ENCODE results near the gene ADH6.
"Not testable (repeated sequence)": the region's sequence is repeated elsewhere in the genome, so short reads cannot be mapped to it uniquely, and the experiment has no call there.

The ADH6 gene

DNA sequence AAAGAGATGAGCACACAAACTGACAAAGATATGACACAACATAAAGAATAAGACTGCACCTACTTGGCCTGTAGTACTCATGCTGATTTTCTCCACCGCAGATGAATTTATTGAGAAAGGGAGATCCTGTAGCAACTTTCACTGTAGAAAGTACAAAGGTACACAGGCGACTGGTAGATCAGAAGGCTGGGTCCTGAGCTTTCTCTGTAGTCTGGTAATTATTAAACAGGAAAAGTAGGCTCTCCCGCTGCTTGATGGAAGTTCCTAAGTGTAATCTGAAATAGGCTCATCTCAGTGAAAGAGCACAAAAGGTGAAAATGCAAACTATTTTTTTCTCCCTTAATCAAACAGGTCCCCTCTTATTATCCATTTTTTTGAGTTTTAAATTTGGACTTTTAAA lies at the start of gene ADH6:
TSS of gene ADH6 (minus strand) at position 175 of the 400 bp plus-strand sequence. CDS start at position 81, 94 bp downstream.
- DNase-seq = no peak

DNA sequence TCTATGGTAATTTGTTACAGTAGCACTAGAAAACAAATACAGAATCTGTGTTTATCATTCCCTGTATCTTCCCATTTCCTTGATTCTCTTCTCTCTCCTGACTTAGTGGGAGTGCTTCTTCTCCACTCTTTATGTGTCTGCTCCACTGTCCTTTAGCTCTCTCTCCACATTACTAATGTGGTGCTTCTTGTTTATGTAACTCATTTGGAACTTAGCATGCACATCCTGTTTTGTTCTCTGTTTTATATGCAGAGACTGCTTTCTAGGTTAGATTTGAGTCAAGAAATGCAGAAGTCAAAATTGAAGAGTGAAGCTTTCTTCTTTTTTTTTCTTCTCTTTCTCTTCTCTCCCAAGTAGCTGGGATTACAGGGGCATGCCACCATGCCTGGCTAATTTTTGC lies 45.9 kb upstream of the ADH6 start:
- no peak for DNase-seq

DNA sequence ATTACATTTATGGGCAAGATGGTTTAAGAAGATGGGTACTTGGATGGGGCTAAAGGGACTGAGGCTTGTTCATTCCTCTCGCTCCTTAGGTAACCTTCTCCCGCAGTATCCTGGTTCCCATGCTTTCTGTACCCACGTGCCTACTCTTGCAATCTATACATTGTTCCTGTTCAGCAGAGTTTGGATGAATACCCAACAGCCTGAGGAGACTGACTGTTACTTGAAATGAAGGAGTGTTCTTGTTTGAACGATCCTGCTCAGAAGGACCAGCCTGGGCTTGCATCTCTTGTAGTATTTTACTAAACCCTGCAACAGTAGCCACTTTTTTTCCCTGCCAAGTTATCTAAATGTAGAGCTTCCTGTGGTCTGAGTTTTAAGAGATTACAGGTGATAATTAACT lies 33.7 kb upstream of the ADH6 start:
- no peak for DNase-seq

DNA sequence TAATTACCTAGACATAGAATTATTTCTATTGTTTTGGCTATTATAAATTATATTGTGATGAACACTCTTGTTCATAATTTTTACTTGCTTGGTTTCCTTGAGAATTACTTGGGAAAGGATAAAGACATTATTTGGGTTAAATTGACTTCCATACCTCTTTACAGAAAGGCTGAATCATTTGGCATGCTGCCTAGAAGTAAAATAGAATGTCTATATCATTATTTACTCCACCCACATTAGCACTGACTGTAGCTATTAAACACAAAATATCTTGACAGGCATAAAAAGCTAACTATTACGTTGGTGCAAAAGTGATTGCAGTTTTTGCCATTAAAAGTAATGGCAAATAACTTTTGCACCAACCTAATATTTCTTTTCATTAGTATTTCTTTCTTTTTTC lies 29.7 kb upstream of the ADH6 start:
- DNase-seq = no peak

DNA sequence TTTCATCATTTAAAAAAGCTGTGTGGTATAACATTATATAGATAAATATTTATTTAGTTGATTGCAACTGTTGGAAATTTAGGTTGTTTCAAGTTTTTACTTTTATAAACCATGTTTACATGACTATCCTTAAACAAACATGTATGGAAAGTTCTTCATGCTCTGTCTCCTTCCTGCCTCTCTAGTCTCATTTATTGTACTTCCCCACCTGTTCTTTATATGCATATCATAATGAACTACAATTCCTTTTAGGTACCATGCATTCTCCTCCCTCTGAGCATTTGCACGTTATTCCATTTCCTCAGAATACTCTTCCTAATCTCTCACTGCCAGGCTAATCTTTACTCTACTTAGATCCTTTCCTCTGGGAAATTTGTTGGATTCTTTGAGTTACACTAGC lies 16.9 kb upstream of the ADH6 start:
- no peak for DNase-seq

DNA sequence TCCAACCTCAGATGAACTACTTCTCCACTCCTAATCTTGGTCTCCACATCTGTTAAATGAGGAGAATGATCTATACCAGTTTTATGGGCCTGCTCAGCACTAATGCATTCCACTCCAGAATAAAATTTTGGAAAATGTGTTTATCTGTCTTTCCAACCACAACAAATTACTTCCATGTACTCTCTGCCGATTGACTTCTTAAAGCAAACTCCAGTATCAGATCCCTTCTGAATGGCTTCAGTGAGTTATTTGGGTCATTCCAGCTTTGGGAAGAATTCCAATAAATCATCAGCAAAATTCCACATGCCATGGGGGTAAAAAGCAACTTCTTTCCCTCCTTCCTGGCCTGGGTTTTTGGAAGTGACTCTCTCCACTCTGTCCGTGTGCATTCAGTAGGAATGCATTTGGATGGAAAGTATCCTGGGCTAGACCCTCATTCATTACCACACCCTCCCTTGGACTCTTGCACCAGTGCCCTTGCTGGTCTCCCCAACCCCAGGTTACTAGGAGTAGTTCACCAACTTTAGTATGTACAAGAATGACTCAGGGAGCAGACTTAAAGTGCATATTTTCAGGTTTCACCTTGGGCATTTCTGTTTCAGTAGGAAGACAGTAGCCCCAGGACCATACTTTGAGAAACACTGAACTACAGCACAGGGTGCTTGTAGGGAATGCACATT lies 15.4 kb upstream of the ADH6 start:
- no peak for DNase-seq

DNA sequence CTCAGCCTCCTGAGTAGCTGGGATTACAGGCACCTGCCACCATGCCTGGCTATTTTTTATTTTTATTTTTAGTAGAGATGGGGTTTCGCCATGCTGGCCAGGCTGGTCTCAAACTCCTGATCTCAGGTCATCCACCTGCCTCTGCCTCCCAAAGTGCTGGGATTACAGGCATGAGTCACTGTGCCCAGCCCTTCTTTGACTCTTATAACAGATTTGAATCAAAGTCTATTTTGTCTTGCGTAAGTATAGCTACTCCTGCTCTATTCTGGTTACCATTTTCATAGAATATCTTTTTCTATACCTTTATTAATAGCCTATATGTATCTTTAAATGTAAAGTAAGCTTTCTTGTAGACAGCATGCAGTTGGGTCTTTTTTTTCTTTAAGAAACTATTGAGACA lies 14.4 kb upstream of the ADH6 start:
- DNase-seq = not testable (repeated sequence)

DNA sequence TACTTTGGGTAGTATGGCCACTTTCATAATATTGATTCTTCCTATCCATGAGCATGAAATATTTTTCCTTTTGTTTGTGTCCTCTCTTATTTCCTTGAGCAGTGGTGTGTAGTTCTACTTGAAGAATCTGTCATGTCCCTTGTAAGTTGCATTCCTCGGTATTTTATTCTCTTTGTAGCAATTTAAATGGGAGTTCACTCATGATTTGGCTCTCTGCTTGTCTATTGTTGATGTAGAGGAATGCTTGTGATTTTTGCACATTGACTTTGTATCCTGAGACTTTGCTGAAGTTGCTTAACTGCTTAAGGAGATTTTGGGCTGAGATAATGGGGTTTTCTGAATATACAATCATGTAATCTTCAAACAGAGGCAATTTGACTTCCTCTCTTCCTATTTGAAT lies 9.7 kb upstream of the ADH6 start:
- DNase-seq = not testable (repeated sequence)

DNA sequence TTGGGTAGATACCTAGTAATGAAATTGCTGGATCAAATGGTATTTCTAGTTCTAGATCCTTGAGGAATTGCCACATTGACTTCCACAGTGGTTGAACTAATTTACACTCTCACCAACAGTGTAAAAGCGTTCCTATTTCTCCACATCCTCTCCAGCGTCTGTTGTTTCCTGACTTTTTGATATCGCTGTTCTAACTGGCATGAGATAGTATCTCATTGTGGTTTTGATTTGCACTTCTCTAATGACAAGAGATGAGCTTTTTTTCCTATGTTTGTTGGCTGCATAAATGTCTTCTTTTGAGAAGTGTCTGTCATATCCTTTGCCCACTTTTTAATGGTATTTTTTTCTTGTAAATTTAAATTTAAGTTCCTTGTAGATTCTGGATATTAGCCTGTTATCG lies 8.6 kb upstream of the ADH6 start:
- not testable (repeated sequence) for DNase-seq

DNA sequence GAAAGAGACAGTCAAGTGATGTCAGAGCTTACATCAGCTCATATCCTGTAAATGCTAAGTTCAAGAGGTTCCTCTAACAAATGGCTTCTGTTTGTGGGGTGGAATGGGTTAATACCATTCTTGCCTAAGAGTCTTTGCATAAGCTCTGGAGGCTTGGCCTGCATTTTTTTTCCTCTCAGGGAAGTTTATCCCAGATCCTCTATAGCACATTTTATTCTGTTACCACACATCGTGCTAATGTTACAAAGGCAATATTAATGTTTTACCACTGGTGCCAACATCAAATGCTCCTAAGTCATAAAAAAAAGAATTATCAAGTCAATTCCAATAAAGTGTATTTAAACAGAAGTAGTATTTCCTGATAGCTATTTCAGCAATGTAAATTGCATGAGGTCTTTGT lies 2.9 kb upstream of the ADH6 start:
- no peak for DNase-seq

DNA sequence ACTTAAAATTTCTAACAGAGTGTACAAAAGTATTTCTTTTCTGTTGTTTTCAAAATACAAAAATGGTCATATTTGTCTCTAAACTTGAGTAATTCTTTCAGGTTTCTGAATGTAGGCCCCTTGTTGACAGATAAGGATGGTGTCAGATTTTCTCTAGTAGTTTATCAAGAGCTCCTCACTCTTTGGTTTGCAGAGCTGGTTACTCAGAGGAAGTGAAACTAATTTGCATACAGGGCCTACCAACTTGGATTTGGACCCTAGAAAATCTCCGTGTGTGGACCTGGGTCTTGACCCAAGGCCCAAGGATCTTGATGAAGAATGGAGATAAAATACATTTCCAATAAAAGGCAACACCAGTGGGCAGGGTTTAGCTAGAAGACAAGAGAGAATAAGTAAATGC lies 433 bp upstream of the ADH6 start:
- DNase-seq = no peak

DNA sequence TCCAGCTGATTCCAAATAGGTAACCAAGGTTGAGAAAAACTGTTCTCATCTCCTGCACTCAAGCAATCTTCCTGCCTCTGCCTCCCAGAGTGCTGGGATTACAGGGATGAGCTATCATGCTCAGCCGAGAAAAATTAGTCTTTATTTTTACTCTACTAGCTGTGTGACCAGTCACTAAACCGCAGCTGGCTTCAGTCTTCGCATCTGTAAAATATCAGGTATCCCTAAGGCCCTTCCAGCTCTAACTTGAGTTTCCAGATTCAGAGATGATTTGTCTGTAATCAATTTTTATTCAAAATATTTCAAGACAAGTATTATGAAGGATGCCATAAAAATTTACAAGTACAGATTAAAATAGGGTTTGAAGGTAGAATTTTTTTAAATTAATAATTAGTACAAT lies 3.5 kb downstream of the ADH6 start:
- DNase-seq = no peak

DNA sequence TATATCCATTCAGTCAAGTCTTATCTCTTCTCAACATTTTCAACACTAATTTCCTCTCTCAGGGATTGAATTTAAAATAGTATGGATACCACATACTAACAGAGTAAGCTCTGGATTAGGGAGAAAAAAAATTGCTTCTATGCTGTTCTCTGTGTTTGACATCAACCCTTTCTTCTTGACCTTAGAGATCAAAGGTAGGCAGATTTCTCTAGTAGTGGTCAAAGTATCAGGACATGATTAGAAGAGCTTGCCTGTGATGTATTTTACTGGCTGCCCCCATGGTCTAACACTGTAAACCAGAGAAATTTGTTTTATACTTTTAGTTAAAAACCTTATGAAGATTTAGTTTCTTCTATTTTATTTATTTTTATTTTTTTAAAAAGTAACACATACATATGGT lies 8.3 kb downstream of the ADH6 start:
- DNase-seq = no peak

DNA sequence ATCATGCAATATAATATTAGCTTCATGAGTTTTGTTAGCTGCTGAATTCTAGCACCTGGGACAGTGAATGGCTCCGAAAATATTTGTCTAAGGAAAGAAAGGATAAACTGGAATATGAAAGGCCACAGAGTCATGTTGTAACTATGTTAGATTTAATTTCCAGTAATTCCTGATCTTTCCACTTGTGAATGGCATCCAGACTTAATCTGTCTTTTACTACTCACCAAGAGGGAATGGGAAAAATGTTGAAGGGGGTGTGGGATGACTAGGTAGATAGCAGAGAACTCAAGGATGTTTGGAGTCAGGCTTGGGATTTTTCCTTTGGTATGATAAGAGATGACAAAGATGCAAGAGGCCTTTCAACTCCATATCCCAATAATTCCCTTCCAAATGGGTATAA lies 9.4 kb downstream of the ADH6 start:
- DNase-seq = no peak

DNA sequence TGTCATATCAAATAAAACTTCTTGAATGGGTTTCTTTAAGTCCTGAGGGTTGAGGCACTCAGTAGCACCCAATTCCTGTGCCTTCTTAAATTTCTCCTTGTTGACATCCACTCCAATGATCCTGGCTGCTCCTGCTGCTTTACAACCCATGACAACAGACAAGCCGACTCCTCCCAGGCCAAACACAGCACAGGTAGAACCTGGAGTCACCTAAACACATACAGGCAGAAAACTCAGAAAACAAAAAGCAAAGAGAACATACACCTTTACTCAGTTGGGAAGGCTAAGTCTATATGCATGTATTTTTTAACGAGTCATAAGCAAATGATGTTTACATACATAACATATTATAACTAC lies 10.3 kb downstream of the ADH6 start:
- no peak for DNase-seq

DNA sequence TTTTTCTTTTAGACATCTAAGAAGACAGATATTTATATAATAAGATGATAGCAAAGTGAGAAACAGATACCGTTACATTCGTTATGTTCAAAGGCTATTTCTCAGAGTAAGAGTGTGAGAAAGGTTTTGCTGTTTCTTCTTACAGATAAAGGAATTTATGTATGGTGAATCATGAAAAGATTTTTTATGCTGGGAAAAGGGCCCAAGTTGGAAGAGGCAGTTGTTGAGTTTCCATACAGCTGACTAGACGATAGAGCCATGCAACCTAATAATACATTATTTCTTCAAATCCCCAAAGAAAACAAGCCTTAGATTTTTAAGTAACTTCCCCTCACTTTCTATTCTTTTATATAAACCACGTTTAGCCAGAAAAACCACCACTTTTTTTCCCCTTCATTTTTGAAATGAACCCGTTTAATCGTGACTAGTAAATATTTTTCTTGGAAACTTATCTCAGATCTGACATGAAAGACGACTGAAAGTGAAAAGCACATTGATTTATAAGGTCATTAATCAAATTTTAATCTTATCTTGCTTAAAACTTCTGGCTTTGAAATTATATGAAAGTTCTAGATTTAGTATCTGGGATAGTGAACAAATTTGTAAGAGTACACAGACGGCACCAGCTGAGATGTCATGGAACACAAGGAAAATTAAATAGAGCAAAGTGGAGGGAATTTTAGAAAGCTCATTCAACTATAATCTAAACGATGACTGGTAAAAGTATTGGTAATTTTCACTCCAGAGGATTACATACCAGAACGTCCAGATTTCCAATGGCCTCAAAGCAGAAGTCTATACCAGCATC lies 10.9 kb downstream of the ADH6 start:
- DNase-seq = no peak

DNA sequence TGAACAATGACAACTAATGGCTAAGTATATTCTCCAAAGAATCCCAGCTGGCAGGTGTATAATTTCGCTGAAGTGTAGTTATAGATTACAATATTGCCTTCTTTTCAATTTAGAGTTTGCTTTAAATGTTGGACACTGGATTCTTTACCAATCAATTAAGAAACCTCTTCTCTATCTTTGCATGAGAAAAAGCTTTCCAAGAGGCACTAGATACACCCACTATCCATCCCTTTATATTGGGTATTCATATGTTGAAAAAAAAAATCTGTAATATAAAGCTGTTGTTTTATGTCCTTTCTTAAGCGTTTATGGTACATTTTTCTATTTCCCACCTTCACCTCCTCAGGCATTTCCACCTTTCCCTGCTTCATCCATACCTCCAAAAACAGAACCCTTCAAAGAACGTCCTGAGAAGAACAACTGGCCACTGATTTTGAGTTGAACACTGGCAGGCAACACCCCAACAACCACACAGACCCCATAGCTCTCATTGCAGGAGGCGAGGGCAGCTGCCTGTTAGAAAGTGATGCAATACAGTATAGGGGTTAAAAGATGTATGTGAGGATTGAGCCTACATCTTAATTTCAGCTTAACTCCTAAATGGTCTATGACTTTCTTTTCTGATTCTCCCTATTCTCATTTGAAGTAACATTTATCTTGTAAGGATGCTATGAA lies 11.8 kb downstream of the ADH6 start:
- no peak for DNase-seq

DNA sequence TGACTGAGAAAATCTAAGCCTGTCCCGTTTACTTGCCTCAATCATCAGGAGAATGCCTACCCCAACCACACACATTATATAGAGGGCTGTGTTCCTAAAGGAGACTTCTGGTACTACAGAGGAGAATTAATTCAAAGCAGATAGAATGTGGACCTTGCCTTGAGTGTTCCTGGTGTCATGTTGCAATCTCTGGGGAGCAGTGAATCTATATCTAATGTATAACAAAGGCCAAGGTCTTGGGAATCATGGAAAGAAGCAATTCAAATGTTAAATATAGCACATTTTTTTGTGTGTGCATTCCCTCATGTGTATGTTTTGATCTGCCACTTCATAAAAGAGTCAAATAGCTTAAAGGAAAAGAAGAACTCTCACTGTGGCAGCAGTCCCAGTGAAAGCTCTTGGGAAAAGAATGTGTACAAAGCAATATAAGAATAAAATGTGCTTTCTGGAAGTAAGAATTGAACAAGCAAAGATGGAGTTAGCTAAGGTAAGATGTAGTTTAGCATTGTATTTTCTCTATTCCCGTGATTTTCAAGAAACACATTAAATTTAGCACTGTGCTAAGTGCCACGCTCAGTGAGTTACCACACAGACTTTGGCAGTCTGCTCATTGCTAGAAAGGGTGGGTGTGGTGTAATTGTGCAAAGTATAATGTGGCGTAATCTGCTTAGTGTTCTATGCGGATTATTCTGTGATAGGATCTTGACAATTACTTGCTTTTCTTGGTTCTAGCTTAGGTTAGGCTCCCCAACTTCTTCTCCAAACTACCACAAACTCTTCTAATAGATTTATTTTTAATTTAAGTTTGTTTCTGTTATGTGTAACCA lies 13.7 kb downstream of the ADH6 start:
- DNase-seq = no peak

DNA sequence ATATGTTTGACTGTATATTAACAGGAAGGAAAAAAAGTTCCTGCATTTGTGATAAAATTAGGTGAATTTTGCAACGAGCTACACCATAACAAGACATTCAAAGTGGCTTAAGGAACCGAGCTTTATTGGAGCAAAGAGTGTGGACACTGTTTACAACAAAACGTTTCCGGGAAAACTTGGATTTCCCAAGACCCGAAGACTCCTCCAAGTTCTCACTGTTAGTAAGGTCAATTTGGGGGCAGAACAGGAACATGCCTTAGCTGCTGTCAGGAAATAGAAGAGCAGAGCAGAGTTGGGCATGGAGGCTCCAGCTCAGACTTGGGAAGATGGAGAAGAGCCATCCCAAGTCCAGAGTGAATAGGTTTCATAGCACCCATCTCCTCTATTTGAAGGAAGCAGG lies 16.5 kb downstream of the ADH6 start:
- DNase-seq = no peak

DNA sequence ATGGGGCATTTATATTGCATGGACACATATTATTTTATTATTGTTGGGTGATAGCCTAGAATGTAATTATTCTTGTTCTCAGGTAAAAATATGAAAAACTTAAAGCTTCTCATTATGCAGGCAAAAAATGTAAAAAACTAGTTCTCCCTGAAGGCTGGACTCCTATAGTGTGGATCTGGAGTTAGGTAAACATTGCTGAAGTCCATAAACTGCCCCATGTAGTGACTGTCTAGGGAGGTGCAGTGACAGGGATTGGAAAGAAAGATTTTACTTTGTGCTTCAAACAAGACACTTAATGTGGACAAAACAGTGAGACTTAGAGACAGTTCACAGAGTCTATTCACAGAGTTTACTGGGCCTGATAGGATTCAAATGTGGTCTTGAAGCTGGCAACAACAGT lies 17.0 kb downstream of the ADH6 start:
- no peak for DNase-seq

DNA sequence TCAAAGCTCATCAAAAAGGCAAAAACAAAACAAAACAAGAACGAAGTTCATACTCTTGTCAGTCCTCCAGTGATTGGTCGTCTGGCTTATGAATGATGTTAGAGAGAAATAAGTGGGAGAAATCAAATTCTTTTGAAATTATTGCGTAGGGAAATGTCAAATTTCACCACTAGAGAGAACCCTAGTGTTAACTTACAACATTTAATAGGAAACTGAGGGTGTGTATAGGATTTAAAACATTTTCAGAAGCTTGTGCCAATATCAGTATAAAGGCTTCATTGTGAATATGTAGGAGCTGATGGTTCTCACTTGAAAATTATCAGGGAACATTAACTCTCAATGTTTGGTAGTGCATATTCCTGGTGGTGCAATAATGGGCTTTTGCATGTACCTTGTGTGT lies 17.4 kb downstream of the ADH6 start:
- no peak for DNase-seq

DNA sequence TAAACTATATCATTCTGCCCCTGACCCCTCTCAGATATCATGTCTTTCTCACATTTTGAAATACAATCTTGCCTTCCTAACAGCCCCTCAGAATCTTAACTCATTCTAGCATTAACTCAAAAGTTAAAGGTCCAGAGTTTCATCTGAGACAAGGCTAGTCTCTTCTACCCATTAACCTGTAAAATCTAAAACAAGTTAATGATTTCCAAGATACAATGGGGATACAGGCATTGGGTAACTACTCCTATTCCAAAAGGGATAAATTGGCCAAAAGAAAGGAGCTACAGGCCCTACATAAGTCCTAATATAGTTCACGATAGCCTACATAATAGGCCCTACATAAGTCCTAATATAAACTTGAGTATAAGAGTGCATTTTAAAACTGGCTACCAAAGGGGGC lies 18.9 kb downstream of the ADH6 start:
- no peak for DNase-seq

DNA sequence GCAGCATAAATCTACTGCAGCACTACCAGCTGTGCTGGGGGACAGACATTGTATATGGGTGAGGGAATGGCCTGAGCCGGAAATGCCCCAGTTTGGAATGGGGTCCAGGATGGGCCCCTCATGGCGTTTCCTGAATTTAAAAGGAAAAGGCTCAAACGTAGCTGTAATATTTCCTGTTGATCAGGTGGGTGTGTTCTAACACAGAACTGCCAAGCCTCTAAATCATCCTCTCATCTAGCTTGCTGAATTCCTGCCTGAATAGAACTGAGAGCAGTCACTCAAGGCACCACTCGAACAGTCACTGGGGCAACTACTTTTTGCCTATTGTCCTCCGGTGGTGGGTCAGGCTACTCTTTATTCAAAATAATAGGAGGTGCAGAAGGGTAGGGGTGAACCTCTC lies 28.7 kb downstream of the ADH6 start:
- no peak for DNase-seq
